ENCODE measurements around the gene VWA8. TPM values are rescaled to one million over a fixed set of nuclear protein-coding genes. Genes with fewer than 3 reads are reported as not detected.

The VWA8 gene
- total RNA-seq, 2 experiments from 2014 or later = 26.3 to 27.5 TPM

- DNase-seq (no peak), ATAC-seq (no peak)
- H3K27ac Mint-ChIP-seq = no peak overlapping the region
Measured at GRCh38 chr13:41722684-41723535, 238.0 kb downstream of the VWA8 start.

GRCh38 chr13:41720839-41721561 lies 239.9 kb downstream of the VWA8 start:
- Mint-ChIP-seq H3K27ac (no peak overlapping the region), H3K27me3 (no peaks in the 10 kb centered on the region), H3K9me3 (no peaks in the 10 kb centered on the region), H3K4me1 (ENCODE audit: low read depth) (peaks cover 3% of the 10 kb centered on the region), H3K4me3 (no peak overlapping the region), H3K36me3 (ENCODE audit: low read depth) (peaks cover 12% of the 10 kb centered on the region)
- TF ChIP-seq CTCF (IDR thresholded peaks at IDR 0.05) = no peak
- CTCF ChIA-PET = no interaction called here
- ATAC-seq (no peak), DNase-seq (no peak)
- POLR2A ChIA-PET = interaction anchor here (1.3 kb wide), 1 partner anchor 9 kb away, joined by 3 read pairs; no protein-coding TSS in a partner anchor
- intact Hi-C loops (cut with micrococcal nuclease) = no loop called here

More at GRCh38 chr13:41722684-41723535, 238.0 kb downstream of the VWA8 start:
- H3K36me3 Mint-ChIP-seq (ENCODE audit: low read depth) = peaks cover 8% of the 10 kb centered on the region
- intact Hi-C loops (cut with micrococcal nuclease) = no loop called here
- H3K9me3 Mint-ChIP-seq = no peaks in the 10 kb centered on the region
- no peaks in the 10 kb centered on the region for H3K4me1 Mint-ChIP-seq (ENCODE audit: low read depth)
- no peak overlapping the region for H3K4me3 Mint-ChIP-seq
- CTCF ChIA-PET = no interaction called here
- POLR2A ChIA-PET = interaction anchor here (0.7 kb wide), 1 partner anchor 17 kb away, joined by 3 read pairs; no protein-coding TSS in a partner anchor
- no peak for TF ChIP-seq CTCF (IDR thresholded peaks at IDR 0.05)
- H3K27me3 Mint-ChIP-seq = no peaks in the 10 kb centered on the region

GRCh38 chr13:41716236-41716635 lies 244.7 kb downstream of the VWA8 start:
- Mint-ChIP-seq H3K4me3 (no peak overlapping the region), H3K27me3 (no peaks in the 10 kb centered on the region), H3K4me1 (ENCODE audit: low read depth) (peaks cover 3% of the 10 kb centered on the region), H3K9me3 (no peaks in the 10 kb centered on the region), H3K27ac (no peak overlapping the region), H3K36me3 (ENCODE audit: low read depth) (peaks cover 11% of the 10 kb centered on the region)
- DNase-seq = no peak
- intact Hi-C loops (cut with micrococcal nuclease) = no loop called here
- TF ChIP-seq CTCF (IDR thresholded peaks at IDR 0.05) = no peak
- no peak for ATAC-seq
- ChIA-PET CTCF (interaction anchor here (0.6 to 1.0 kb wide), 2 partner anchors 19 to 451 kb away, joined by 3 read pairs; no protein-coding TSS in a partner anchor), POLR2A (no interaction called here)

GRCh38 chr13:41713405-41713804 lies 247.5 kb downstream of the VWA8 start:
- H3K4me1 Mint-ChIP-seq (ENCODE audit: low read depth) = peaks cover 3% of the 10 kb centered on the region
- no peak overlapping the region for H3K27ac Mint-ChIP-seq
- DNase-seq (no peak), ATAC-seq (no peak)
- CTCF ChIA-PET = interaction anchor here (1.6 kb wide), 1 partner anchor 45 kb away, joined by 3 read pairs; no protein-coding TSS in a partner anchor
- no peaks in the 10 kb centered on the region for H3K27me3 Mint-ChIP-seq
- peaks cover 8% of the 10 kb centered on the region for H3K36me3 Mint-ChIP-seq (ENCODE audit: low read depth)
- no peak overlapping the region for H3K4me3 Mint-ChIP-seq
- no peaks in the 10 kb centered on the region for H3K9me3 Mint-ChIP-seq
- intact Hi-C loops (cut with micrococcal nuclease) = no loop called here
- POLR2A ChIA-PET = no interaction called here
- TF ChIP-seq CTCF (IDR thresholded peaks at IDR 0.05) = no peak

Measured in activated CD8-positive, alpha-beta T cell treated with anti-CD3 and anti-CD28 coated beads for 36 hours (primary cell).